Transverse colon (tissue), 4 donors: ENCODE measurements around the gene DLGAP1. TPM values are rescaled to one million over a fixed set of nuclear protein-coding genes. Genes with fewer than 3 reads are reported as not detected.
"Not testable (repeated sequence)": the region's sequence is repeated elsewhere in the genome, so short reads cannot be mapped to it uniquely, and the experiment has no call there.

Experiments used
- DNase-seq: peaks from one replicate; pipeline ENCODE4 v3.0.0-alpha.2; 2019
- H3K27ac ChIP-seq, 4 donors: fragments of 200-600 bp; sonication (generic); 2 replicates each; pipeline ENCODE4 v1.5.1; 2016 to 2018; ENCODE audit warnings: inconsistent platforms in 4 of 4
- H3K27me3 ChIP-seq: fragments of 200-600 bp; sonication (generic); 2 replicates; pipeline ENCODE4 v1.5.1; 2017; ENCODE audit warnings: inconsistent platforms
- H3K36me3 ChIP-seq, 4 donors: fragments of 200-600 bp; sonication (generic); 2 replicates each; pipeline ENCODE4 v1.5.1; 2017 to 2019; ENCODE audit warnings: inconsistent platforms in 4 of 4
- H3K4me1 ChIP-seq, 4 donors: fragments of 200-600 bp; sonication (generic); 2 replicates each; pipeline ENCODE4 v1.5.1; 2017 to 2020; ENCODE audit warnings: inconsistent platforms in 4 of 4
- H3K4me3 ChIP-seq, 4 donors: fragments of 200-600 bp; sonication (generic); 1 replicate in 1 of 4; 2 replicates in 3 of 4; pipeline versions ENCODE4 v1.5.1 to v1.6.1; 2017 to 2019; ENCODE audit warnings: inconsistent platforms in 4 of 4
- H3K9me3 ChIP-seq, 2 donors: fragments of 200-600 bp; sonication (generic); 2 replicates each; pipeline ENCODE4 v1.5.1; 2017 to 2019; ENCODE audit warnings: inconsistent platforms in 2 of 2
- CTCF ChIP-seq, 5 experiments: fragments of 200-600 bp in 3 of 5; fragments of 450-650 bp in 2 of 5; sonication (generic) in 3 of 5; IDR thresholded peaks; 1 replicate in 2 of 5; 2 replicates in 3 of 5; pipeline ENCODE4 v1.5.1; 2016 to 2017; ENCODE audit warnings: antibody characterized with exemption in 5 of 5, inconsistent platforms in 3 of 5, mild to moderate bottlenecking in 2 of 5, moderate library complexity in 1 of 5
- EP300 ChIP-seq: sonication (generic); formaldehyde crosslinking; IDR thresholded peaks from one replicate; pipeline ENCODE4 v1.6.1; 2017; ENCODE audit warnings: antibody characterized with exemption, low read depth
- POLR2A ChIP-seq: fragments of 450-650 bp; IDR thresholded peaks from one replicate; pipeline ENCODE4 v1.6.1; 2016; ENCODE audit warnings: antibody characterized with exemption, mild to moderate bottlenecking, moderate library complexity
- POLR2AphosphoS5 ChIP-seq, 3 donors: sonication (generic); formaldehyde crosslinking; IDR thresholded peaks; one replicate each; pipeline ENCODE4 v1.6.1; 2016; ENCODE audit warnings: antibody characterized with exemption in 3 of 3
- WGBS, 2 donors: methylation state at CpG; one replicate each; pipeline ENCODE4 v1.1.5; 2018; ENCODE audit warnings: low coverage in 1 of 2; 5-methylcytosine and 5-hydroxymethylcytosine counted together
- in situ Hi-C, 4 donors: fragments of 200-750 bp; cut with MboI; loops; one replicate each; pipeline versions ENCODE4 v1.15.0 to v1.15.1; 2017; ENCODE audit warnings: low sequenced_read_pairs in 3 of 4, low pct_ligation_motif_present in 1 of 4, low pct_unique_long_range_greater_than_20kb in 1 of 4
- intact Hi-C: fragments of 100-400 bp; cut with DNase I; formaldehyde crosslinking; loops from one replicate; pipeline ENCODE4 v1.15.1; 2023; ENCODE audit warnings: low total_unique reads
- total RNA-seq, 4 donors: library from RNA; depleted of rRNA; stranded (reverse); fragments of >200 nt; gene quantifications; one replicate each; pipeline ENCODE4 v1.1.0, GENCODE V29; 2016

The DLGAP1 gene
- total RNA-seq, 4 donors from 2014 or later: 2.7 to 7.2 (median 3.3) TPM

GRCh38 chr18:3607309-3608098 is 847.6 kb downstream of the DLGAP1 start:
- Histone ChIP-seq H3K27ac (peak overlapping the region; percentile 91 to 96 (median 94)), H3K27me3 (no peaks in the 10 kb centered on the region), H3K4me3 (no peak overlapping the region), H3K4me1 (peaks cover 10 to 53% (median 32%) of the 10 kb centered on the region in 4 donors), H3K36me3 (no peaks in the 10 kb centered on the region), H3K9me3 (no peaks in the 10 kb centered on the region)
- in situ Hi-C loops (no loop called here), intact Hi-C loops (no loop called here)
- TF ChIP-seq POLR2AphosphoS5 (IDR thresholded peaks at IDR 0.05): no peak
- TF ChIP-seq EP300: no peak
- TF ChIP-seq POLR2A: no peak
- no peak for TF ChIP-seq CTCF (IDR thresholded peaks at IDR 0.05)
- DNase-seq: no peak
- WGBS, 2 donors: 67 to 75% methylated on average over 4 to 8 of the region's 8 CpGs

- in situ Hi-C loops, DNase-seq, H3K9me3 ChIP-seq, intact Hi-C loops, H3K27me3 ChIP-seq, H3K36me3 ChIP-seq, H3K4me3 ChIP-seq: not testable (repeated sequence)
- H3K27ac ChIP-seq: peak overlapping the region; percentile 91 to 96 (median 94)
- 68 to 75% methylated on average over 7 to 10 of the region's 10 CpGs for WGBS, 2 donors
- peaks cover 10 to 55% (median 34%) of the 10 kb centered on the region in 4 donors for H3K4me1 ChIP-seq
Measured at GRCh38 chr18:3606863-3607262, 848.2 kb downstream of the DLGAP1 start.

- 7 to 8% methylated on average over 8 to 9 of the region's 9 CpGs for WGBS, 2 donors
- no peaks in the 10 kb centered on the region for H3K9me3 ChIP-seq
- no peaks in the 10 kb centered on the region for H3K36me3 ChIP-seq
- TF ChIP-seq EP300 (no peak), POLR2A (no peak), POLR2AphosphoS5 (IDR thresholded peaks at IDR 0.05) (no peak), CTCF (IDR thresholded peaks at IDR 0.05) (no peak)
- in situ Hi-C loops: no loop called here
- H3K27me3 ChIP-seq: no peaks in the 10 kb centered on the region
- intact Hi-C loops: no loop called here
- DNase-seq: no peak
- peak overlapping the region; percentile 91 to 96 (median 94) for H3K27ac ChIP-seq
- peak overlapping the region in 3 of 4 donors; percentile 18 to 48 (median 21) for H3K4me3 ChIP-seq
- H3K4me1 ChIP-seq: peaks cover 10 to 55% (median 34%) of the 10 kb centered on the region in 4 donors
Measured at GRCh38 chr18:3605954-3606443, 849.1 kb downstream of the DLGAP1 start.

- in situ Hi-C loops (no loop called here), intact Hi-C loops (no loop called here)
- no peaks in the 10 kb centered on the region for H3K27me3 ChIP-seq
- no peaks in the 10 kb centered on the region for H3K9me3 ChIP-seq
- peak overlapping the region; percentile 91 to 96 (median 94) for H3K27ac ChIP-seq
- 8 to 9% methylated on average over 3 to 5 of the region's 5 CpGs for WGBS, 2 donors
- TF ChIP-seq POLR2A: no peak
- TF ChIP-seq POLR2AphosphoS5 (IDR thresholded peaks at IDR 0.05): no peak
- TF ChIP-seq CTCF (IDR thresholded peaks at IDR 0.05): no peak
- TF ChIP-seq EP300: no peak
- peak overlapping the region in 3 of 4 donors; percentile 18 to 48 (median 21) for H3K4me3 ChIP-seq
- peaks cover 10 to 55% (median 34%) of the 10 kb centered on the region in 4 donors for H3K4me1 ChIP-seq
- no peak for DNase-seq
- no peaks in the 10 kb centered on the region for H3K36me3 ChIP-seq
Measured at GRCh38 chr18:3605486-3605952, 849.6 kb downstream of the DLGAP1 start.
